CD4-positive, alpha-beta T cell treated with Interleukin-15 for 4 hours (primary cell): Measurements from ENCODE around the gene FARP1.

Source experiments
- DNase-seq: peaks from one replicate; pipeline ENCODE4 v3.0.0-alpha.2; 2020; ENCODE audit warnings: low spot score

The FARP1 gene, protein sequence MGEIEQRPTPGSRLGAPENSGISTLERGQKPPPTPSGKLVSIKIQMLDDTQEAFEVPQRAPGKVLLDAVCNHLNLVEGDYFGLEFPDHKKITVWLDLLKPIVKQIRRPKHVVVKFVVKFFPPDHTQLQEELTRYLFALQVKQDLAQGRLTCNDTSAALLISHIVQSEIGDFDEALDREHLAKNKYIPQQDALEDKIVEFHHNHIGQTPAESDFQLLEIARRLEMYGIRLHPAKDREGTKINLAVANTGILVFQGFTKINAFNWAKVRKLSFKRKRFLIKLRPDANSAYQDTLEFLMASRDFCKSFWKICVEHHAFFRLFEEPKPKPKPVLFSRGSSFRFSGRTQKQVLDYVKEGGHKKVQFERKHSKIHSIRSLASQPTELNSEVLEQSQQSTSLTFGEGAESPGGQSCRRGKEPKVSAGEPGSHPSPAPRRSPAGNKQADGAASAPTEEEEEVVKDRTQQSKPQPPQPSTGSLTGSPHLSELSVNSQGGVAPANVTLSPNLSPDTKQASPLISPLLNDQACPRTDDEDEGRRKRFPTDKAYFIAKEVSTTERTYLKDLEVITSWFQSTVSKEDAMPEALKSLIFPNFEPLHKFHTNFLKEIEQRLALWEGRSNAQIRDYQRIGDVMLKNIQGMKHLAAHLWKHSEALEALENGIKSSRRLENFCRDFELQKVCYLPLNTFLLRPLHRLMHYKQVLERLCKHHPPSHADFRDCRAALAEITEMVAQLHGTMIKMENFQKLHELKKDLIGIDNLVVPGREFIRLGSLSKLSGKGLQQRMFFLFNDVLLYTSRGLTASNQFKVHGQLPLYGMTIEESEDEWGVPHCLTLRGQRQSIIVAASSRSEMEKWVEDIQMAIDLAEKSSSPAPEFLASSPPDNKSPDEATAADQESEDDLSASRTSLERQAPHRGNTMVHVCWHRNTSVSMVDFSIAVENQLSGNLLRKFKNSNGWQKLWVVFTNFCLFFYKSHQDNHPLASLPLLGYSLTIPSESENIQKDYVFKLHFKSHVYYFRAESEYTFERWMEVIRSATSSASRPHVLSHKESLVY

GRCh38 chr13:98142380-98143156 lies at the start of gene FARP1:
Gene FARP1, plus strand, starts transcription at chr13:98143094. Its CDS starts 70,149 bp downstream, at chr13:98213243.
- DNase-seq, result no peak

- DNase-seq, result no peak
Measured at GRCh38 chr13:98094678-98095266, 48.1 kb upstream of the FARP1 start.

GRCh38 chr13:98096059-98096458 lies 46.8 kb upstream of the FARP1 start:
- DNase-seq, result no peak

GRCh38 chr13:98097749-98098148 lies 45.1 kb upstream of the FARP1 start:
- no peak for DNase-seq

- no peak for DNase-seq
Measured at GRCh38 chr13:98098516-98098915, 44.4 kb upstream of the FARP1 start.

GRCh38 chr13:98099627-98100026 lies 43.3 kb upstream of the FARP1 start:
- no peak for DNase-seq

- DNase-seq, result no peak
Measured at GRCh38 chr13:98100481-98100880, 42.4 kb upstream of the FARP1 start.

- DNase-seq, result no peak
Measured at GRCh38 chr13:98103531-98103930, 39.4 kb upstream of the FARP1 start.

DNA sequence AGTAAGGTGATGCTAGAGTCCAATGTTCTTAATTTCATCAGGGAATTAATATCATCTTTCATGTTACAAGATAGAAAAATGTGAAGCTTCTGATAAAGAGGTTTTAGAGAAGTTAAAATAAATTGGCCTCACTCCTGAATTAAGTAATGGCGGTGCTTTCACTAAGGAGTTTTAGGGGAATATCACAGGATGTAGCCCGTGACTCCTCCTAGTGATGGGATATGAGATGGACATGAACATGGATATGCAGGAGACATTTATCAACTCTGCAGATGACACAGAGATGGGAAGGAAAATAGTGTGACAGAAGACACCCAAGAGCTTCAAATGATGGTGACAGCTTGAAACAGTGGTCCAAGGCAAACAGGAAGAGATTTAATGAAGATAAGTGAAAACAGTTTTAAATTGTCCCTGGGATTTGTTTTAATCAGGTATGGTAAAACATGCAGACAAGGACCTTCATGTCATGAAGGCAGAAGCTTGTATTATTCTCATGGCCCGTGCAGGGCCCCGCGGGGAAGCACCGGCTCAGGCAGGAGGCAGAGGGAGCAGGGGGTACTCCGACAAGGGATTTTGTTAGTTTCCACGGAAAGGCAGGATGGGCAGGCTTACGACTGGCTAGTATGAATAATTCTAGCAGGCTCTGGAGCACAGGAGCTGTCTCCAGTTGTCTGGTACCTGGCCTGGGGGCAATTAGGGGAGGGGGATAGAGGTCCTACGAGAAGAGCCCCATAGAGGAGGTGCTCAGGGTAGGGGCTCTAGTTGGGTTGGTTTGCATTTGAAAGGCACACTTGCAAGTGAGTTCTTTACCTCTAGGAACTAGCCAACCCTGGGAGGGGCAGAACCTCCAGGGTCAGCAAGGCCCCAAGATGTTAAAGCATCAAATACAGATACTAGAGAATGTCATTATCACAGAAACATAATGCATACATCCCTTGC lies 38.7 kb upstream of the FARP1 start:
- no peak for DNase-seq

DNA sequence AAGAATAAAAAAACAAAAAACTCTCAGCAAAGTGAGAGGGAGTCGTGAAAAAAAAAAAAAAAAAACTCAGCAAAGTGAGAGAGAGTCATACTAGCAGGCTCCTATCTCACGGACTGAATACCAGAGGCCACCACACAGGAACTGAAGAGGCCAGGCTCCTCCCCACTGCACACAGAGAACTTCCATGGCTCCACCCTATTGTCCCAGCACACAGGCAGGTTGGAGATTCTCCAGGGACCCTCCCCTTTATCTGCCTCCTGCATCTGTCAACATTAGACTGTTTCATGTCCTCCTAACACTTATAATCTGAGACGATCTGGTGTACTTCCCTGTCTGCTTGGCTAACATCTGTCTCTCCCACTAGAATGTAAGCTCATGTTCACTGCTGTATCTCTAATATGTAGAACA lies 37.0 kb upstream of the FARP1 start:
- DNase-seq, result no peak

DNA sequence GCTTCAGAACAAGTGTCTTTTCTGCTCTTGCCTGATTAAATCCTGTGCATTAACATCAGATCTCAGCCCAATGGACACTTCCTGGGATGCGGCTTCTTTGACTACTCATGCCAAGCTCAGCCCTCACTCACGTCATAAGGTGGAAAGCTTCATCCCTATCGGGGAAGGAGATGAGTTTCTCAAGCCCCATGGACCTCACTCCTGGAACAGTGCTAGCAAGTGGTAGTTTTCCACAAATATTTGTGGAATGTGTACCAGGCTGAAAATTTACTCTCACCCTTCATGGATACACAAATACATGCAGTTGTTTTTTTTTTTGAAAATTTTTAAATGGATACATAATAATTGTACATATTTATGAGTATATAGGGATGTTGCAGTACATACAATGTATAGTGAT lies 34.6 kb upstream of the FARP1 start:
- DNase-seq, result no peak

DNA sequence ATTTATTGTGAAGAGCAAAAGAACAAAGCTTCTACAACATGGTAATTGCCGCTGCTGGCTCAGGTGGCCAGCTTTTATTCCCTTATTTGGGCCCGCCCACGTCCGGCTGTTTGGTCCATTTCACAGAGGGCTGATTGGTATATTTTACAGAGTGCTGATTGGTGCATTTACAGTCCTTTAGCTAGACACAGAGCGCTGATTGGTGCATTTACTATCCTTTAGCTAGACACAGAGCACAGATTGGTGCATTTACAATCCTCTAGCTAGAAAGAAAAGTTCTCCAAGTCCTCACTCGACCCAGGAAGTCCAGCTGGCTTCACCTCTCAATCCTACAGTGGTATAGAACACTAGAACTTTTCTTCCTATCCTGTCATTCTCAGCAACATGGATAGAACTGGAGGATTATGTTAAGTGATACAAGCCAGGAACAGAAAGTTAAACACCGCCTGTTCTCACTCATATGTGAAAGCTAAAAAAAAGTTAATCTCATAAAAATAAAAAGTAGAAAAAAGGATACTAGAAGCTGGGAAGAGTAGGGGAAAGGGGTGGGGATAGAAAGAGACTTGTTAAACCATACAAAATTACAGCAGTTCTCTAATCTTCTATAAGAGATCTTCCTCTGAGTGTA lies 33.6 kb upstream of the FARP1 start:
- DNase-seq, result no peak

- DNase-seq, result no peak
Measured at GRCh38 chr13:98110749-98111148, 32.1 kb upstream of the FARP1 start.

GRCh38 chr13:98111168-98112098 lies 31.5 kb upstream of the FARP1 start:
- no peak for DNase-seq

- DNase-seq, result no peak
Measured at GRCh38 chr13:98112456-98112855, 30.4 kb upstream of the FARP1 start.

DNA sequence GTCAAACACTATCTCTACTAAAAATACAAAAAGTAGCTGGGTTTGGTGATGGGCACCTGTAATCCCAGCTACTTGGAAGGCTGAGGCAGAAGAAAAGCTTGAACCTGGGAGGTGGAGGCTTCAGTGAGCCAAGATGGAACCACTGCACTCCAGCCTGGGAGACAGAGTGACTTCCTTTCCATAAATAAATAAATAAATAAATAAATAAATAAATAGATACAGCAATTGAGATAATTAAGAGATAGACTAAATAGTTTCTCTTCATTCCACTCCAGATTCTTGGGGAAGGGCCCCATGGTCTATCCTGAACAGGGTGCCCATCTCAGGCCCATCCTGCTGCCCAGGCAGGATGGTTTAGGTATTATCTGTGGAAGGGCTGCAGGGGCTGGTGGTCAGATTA lies 24.0 kb upstream of the FARP1 start:
- DNase-seq, result no peak

GRCh38 chr13:98123176-98123575 lies 19.7 kb upstream of the FARP1 start:
- no peak for DNase-seq

DNA sequence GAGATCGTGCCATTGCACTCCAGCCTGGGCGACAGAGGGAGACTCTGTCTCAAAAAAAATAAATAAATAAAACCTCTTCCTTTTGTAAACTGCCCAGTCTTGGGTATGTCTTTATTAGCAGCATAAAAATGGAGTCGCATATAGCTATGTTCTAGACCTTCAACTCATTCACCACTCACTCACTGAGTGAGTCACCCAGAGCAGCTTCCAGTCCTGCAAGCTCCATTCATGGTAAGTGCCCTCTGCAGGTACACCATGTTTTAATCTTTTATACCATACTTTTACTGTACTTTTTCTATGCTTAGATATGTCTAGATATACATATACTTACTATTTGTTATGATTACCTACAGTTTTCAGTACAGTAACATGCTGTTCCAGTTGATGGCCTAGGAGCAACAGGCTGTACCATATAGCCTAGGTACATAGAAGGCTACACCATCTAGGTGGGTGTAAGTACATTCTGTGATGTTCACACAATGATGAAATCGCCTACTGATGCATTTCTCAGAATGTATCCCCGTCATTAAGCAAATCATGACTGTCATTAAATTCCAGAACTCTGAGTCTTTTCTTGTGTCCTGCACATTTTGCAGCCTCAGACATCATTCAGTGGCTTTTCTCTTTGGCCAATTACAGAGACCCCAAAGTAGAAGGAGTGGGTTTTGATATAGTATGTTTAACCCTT lies 13.7 kb upstream of the FARP1 start:
- DNase-seq, result no peak
